NK-92 (cell line): ENCODE results near the gene ANKRD13B.

Experiments
- DNase-seq: peaks from one replicate; lab custom pipeline; 2025; ENCODE audit not compliant: unreplicated experiment; lab: John Stamatoyannopoulos, UW

ANKRD13B gene

GRCh38 chr17:29594519-29595090 lies 1.7 kb downstream of the ANKRD13B start:
- no peak for DNase-seq

- DNase-seq = no peak
Measured at GRCh38 chr17:29595107-29595942, 2.4 kb downstream of the ANKRD13B start.

GRCh38 chr17:29595943-29596774 lies 3.2 kb downstream of the ANKRD13B start:
- DNase-seq = no peak

- no peak for DNase-seq
Measured at GRCh38 chr17:29596811-29597210, 3.9 kb downstream of the ANKRD13B start.

- DNase-seq = no peak
Measured at GRCh38 chr17:29597361-29598172, 4.6 kb downstream of the ANKRD13B start.

- no peak for DNase-seq
Measured at GRCh38 chr17:29603109-29603674, 10.3 kb downstream of the ANKRD13B start.

GRCh38 chr17:29607557-29608195 lies 14.7 kb downstream of the ANKRD13B start:
- DNase-seq = no peak

GRCh38 chr17:29608986-29609385 lies 16.1 kb downstream of the ANKRD13B start:
- no peak for DNase-seq

GRCh38 chr17:29610395-29610794 lies 17.5 kb downstream of the ANKRD13B start:
- no peak for DNase-seq

- no peak for DNase-seq
Measured at GRCh38 chr17:29611351-29612093, 18.6 kb downstream of the ANKRD13B start.

- no peak for DNase-seq
Measured at GRCh38 chr17:29612094-29612403, 19.1 kb downstream of the ANKRD13B start.

GRCh38 chr17:29612404-29613280 lies 19.7 kb downstream of the ANKRD13B start:
- DNase-seq = no peak

- DNase-seq = peak; percentile 33
Measured at GRCh38 chr17:29613352-29613837, 20.5 kb downstream of the ANKRD13B start.

- no peak for DNase-seq
Measured at GRCh38 chr17:29613856-29614255, 20.9 kb downstream of the ANKRD13B start.

GRCh38 chr17:29614349-29615047 lies 21.6 kb downstream of the ANKRD13B start:
- no peak for DNase-seq

GRCh38 chr17:29615048-29615385 lies 22.1 kb downstream of the ANKRD13B start:
- DNase-seq = no peak

- no peak for DNase-seq
Measured at GRCh38 chr17:29615492-29616299, 22.8 kb downstream of the ANKRD13B start.
